Heart right ventricle (tissue), 16 donors: ENCODE data around the gene IRX6. TPM values are rescaled to one million over a fixed set of nuclear protein-coding genes. Genes with fewer than 3 reads are reported as not detected.

Source experiments
- ATAC-seq, 8 donors: fragments of 200-7000 bp; cut with Tn5 transposase; one replicate each; pipeline ENCODE4 v1.9.1; 2020; ENCODE audit warnings: mild to moderate bottlenecking in 8 of 8, moderate library complexity in 8 of 8, moderate number of reproducible peaks in 1 of 8
- DNase-seq, 2 donors: peaks; one replicate each; pipeline ENCODE4 v3.0.0-alpha.2; 2020
- H3K27ac ChIP-seq, 10 donors: fragments of 200-600 bp; sonication (generic) in 2 of 10; one replicate each; pipeline versions ENCODE4 v1.5.0 to v1.8.0; 2020 to 2022; ENCODE audit warnings: mild to moderate bottlenecking in 3 of 10
- H3K27me3 ChIP-seq, 7 donors: fragments of 200-600 bp; one replicate each; pipeline ENCODE4 v1.8.0; 2021 to 2022; ENCODE audit warnings: mild to moderate bottlenecking in 2 of 7
- H3K36me3 ChIP-seq, 9 donors: fragments of 200-600 bp; sonication (generic) in 1 of 9; one replicate each; pipeline versions ENCODE4 v1.5.0 to v1.8.0; 2020 to 2022; ENCODE audit warnings: mild to moderate bottlenecking in 2 of 9
- H3K4me1 ChIP-seq, 9 donors: fragments of 200-600 bp; sonication (generic) in 1 of 9; one replicate each; pipeline versions ENCODE4 v1.5.0 to v1.8.0; 2020 to 2022; ENCODE audit warnings: mild to moderate bottlenecking in 4 of 9
- H3K4me3 ChIP-seq, 10 donors: fragments of 200-600 bp; sonication (generic) in 2 of 10; one replicate each; pipeline versions ENCODE4 v1.5.0 to v1.8.0; 2020 to 2022; ENCODE audit warnings: mild to moderate bottlenecking in 7 of 10, moderate library complexity in 2 of 10
- H3K9me3 ChIP-seq, 11 donors: fragments of 200-600 bp in 10 of 11; sonication (generic) in 2 of 11; one replicate each; pipeline versions ENCODE4 v1.5.0 to v1.8.0; 2013 to 2022; ENCODE audit warnings: mild to moderate bottlenecking in 2 of 11, control low read depth in 1 of 11, moderate library complexity in 1 of 11
- CTCF ChIP-seq, 9 donors: fragments of 200-600 bp; sonication (generic) in 2 of 9; IDR thresholded peaks; one replicate each; pipeline versions ENCODE4 v1.5.0 to v1.8.0; 2021 to 2022; ENCODE audit warnings: antibody characterized with exemption in 9 of 9, mild to moderate bottlenecking in 5 of 9, moderate library complexity in 1 of 9
- WGBS, 2 donors: extraction: QIAGEN DNeasy Blood & Tissue Kit; methylation state at CpG; one replicate each; pipeline ENCODE4 v1.1.7; 2013; ENCODE audit warnings: inconsistent platforms in 1 of 2; 5-methylcytosine and 5-hydroxymethylcytosine counted together
- intact Hi-C, 10 donors: fragments of 100-400 bp; cut with DNase I; formaldehyde crosslinking; loops; one replicate each; pipeline versions ENCODE4 v1.11.1 to v1.14.2; 2022
- polyA plus RNA-seq, 2 donors: library from polyadenylated mRNA; stranded (reverse); fragments of 200-250 nt; gene quantifications; one replicate each; pipeline ENCODE4 v1.2.3, GENCODE V29; 2013
- total RNA-seq, 10 donors: library from RNA; stranded (reverse); fragmentation: NEBNext Ultra II Directional in 3 of 10; extraction: Animal tissue kit (Norgen Biotek cat#: 25700) in 3 of 10; gene quantifications; one replicate each; pipeline versions ENCODE4 v1.2.1 to v1.2.4, GENCODE V29; 2021 to 2023
- donor health status: Arrhythmogenic right ventricular cardiomyopathy.
- donor health status: ischemic (EF 13 %, LVEDD 7.1; RV severe dilation, severe dysfunction).
- donor health status: healthy with polysubstance abuse.
- donor health status: DM: no; HTN: yes; CAD: no.
- donor health status: DM: no; HTN: no; CAD: no.
- donor health status: ischemic (EF 25% LVEDD 6.9; RV normal size, moderate dysfunction).
- donor health status: ischemic (EF 25% LVEDD 5.7; RV mildly dilated, moderate dysfunction).
- donor health status: healthy.
- donor health status: DM: yes; HTN: yes; CAD: no.
- donor health status: Ischemic cardiomyopathy.
- donor health status: ischemic (EF 35%, LVEDD 5.7; RV mildly dilated, moderate dysfunction).
- donor health status: nonischemic (EF 11% LVEDD 7.7; RV severe dilation, severe dysfunction).
- donor health status: DM: yes; HTN: yes; CAD: no.
- donor health status: PGD.
- donor health status: ischemic (EF 29% LVEDD 5.4; RV normal size, mild dysfunction).
- donor health status: nonischemic (EF 23%, LVEDD 6.1; RV moderate dilation, normal function).

The IRX6 gene
- total and polyA plus RNA-seq, 12 donors = 0.18 to 28.1 (median 12.5) TPM

- H3K4me3 ChIP-seq = no peak overlapping the region
- ATAC-seq (no peak), DNase-seq (no peak)
- intact Hi-C loops = no loop called here
- no peaks in the 10 kb centered on the region for H3K9me3 ChIP-seq
- H3K36me3 ChIP-seq = no peaks in the 10 kb centered on the region
- no peak for TF ChIP-seq CTCF (IDR thresholded peaks at IDR 0.05)
- WGBS, 2 donors = 75 to 83% methylated on average over 1 of the region's 1 CpG
- H3K4me1 ChIP-seq = no peaks in the 10 kb centered on the region
- no peak overlapping the region for H3K27ac ChIP-seq
- peaks cover 0 to 7% (median 0%) of the 10 kb centered on the region in 7 donors for H3K27me3 ChIP-seq
Observed at GRCh38 chr16:55349867-55350266, 25.9 kb downstream of the IRX6 start.

DNA sequence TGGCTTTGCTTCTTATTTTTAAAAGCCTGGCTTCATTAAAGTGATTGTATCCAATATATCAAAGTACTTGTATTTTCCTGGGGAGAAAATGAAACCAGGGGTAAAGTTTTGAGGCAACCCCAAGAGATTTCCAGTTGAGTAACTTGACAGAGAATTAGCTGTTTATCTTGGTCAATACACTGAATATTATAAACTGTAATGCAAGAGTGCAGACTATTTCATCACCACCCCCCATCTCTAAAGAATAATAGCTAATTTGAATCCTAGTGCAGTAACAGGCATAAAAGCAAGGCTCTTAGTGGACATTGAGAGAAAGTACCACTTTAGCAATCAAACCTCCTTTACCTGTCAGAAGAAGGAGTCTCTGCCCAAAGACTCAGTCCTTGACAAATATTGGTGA, 27.0 kb downstream of the IRX6 start:
- intact Hi-C loops = no loop called here

GRCh38 chr16:55351936-55352335, 27.9 kb downstream of the IRX6 start:
- Histone ChIP-seq H3K36me3 (no peaks in the 10 kb centered on the region), H3K9me3 (no peaks in the 10 kb centered on the region), H3K4me1 (no peaks in the 10 kb centered on the region), H3K4me3 (no peak overlapping the region), H3K27me3 (peaks cover 0 to 6% (median 0%) of the 10 kb centered on the region in 7 donors), H3K27ac (no peak overlapping the region)
- WGBS, 2 donors = 83 to 88% methylated on average over 3 of the region's 3 CpGs
- ATAC-seq (no peak), DNase-seq (no peak)
- TF ChIP-seq CTCF (IDR thresholded peaks at IDR 0.05) = no peak
- intact Hi-C loops = no loop called here

More for the DNA sequence above, 27.0 kb downstream of the IRX6 start:
- H3K27me3 ChIP-seq = peaks cover 0 to 7% (median 0%) of the 10 kb centered on the region in 7 donors
- no peaks in the 10 kb centered on the region for H3K9me3 ChIP-seq
- DNase-seq (no peak), ATAC-seq (no peak)
- no peak overlapping the region for H3K27ac ChIP-seq
- TF ChIP-seq CTCF (IDR thresholded peaks at IDR 0.05) = no peak
- no peak overlapping the region for H3K4me3 ChIP-seq
- H3K36me3 ChIP-seq = no peaks in the 10 kb centered on the region
- no peaks in the 10 kb centered on the region for H3K4me1 ChIP-seq

DNA sequence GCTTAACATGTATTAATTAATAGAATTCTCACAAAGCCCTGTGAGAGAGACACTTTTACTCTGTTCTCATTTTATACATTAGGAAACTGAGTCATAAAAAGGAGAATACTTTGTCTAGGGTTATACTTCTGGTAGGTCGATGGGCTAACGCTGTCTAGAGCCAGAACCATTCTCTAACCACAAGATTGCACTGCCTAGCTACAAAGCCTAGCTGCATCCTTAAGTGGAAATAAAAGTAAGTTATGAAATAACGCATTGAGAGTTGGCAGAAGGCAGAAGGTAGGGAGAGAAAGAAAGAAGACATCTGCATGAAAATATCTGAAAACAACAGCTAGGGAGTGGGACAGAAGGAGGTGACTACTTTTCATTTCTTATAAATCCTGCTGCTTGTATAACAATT, 33.2 kb downstream of the IRX6 start:
- Histone ChIP-seq H3K27me3 (peaks cover 0 to 3% (median 0%) of the 10 kb centered on the region in 7 donors), H3K4me3 (no peak overlapping the region), H3K27ac (no peak overlapping the region), H3K9me3 (no peaks in the 10 kb centered on the region), H3K4me1 (no peaks in the 10 kb centered on the region), H3K36me3 (no peaks in the 10 kb centered on the region)
- DNase-seq = no peak
- ATAC-seq = no peak
- intact Hi-C loops = no loop called here
- no peak for TF ChIP-seq CTCF (IDR thresholded peaks at IDR 0.05)
- 86 to 88% methylated on average over 3 of the region's 3 CpGs for WGBS, 2 donors
